GM12878 (cell line): ENCODE measurements around the gene PRKRA. TPM values are rescaled to one million over a fixed set of nuclear protein-coding genes. Genes with fewer than 3 reads are reported as not detected.
A peak's percentile ranks its signal among the peaks of the same experiment; 100 is the strongest.

ENCODE experiments used
- BMI1 ChIP-seq: fragments of 450-650 bp; IDR thresholded peaks from 2 replicates; pipeline ENCODE4 v1.6.1; 2016; ENCODE audit warnings: mild to moderate bottlenecking, moderate library complexity, borderline replicate concordance
- DPF2 ChIP-seq: fragments of 450-650 bp; IDR thresholded peaks from 2 replicates; pipeline ENCODE4 v1.6.1; 2017; ENCODE audit warnings: mild to moderate bottlenecking
- E4F1 ChIP-seq: fragments of 450-650 bp; IDR thresholded peaks from 2 replicates; pipeline ENCODE4 v1.6.1; 2018; ENCODE audit warnings: borderline replicate concordance, mild to moderate bottlenecking; ENCODE audit not compliant: partially characterized antibody
- EGR1 ChIP-seq, 2 experiments: IDR thresholded peaks; 1 replicate in 1 of 2; 2 replicates in 1 of 2; pipeline ENCODE4 v1.6.1; 2011 to 2012; ENCODE audit warnings: low read depth in 2 of 2, low read length in 2 of 2, borderline replicate concordance in 1 of 2, mild to moderate bottlenecking in 1 of 2, moderate library complexity in 1 of 2
- HCFC1 ChIP-seq: fragments of 150-350 bp; IDR thresholded peaks from 2 replicates; pipeline ENCODE4 v1.6.1; 2014; ENCODE audit warnings: low read length
- MAX ChIP-seq: IDR thresholded peaks from 2 replicates; pipeline ENCODE4 v1.6.1; 2012; ENCODE audit warnings: low read depth, low read length, improper control_type of control experiment
- NFYA ChIP-seq: IDR thresholded peaks from 2 replicates; pipeline ENCODE4 v1.6.1; 2011; ENCODE audit warnings: low read depth, mild to moderate bottlenecking, low read length, improper control_type of control experiment, borderline replicate concordance
- PAX5 ChIP-seq: IDR thresholded peaks from 2 replicates; pipeline ENCODE4 v1.6.1; 2011; ENCODE audit warnings: low read depth, low read length, borderline replicate concordance
- PAX8 ChIP-seq: fragments of 450-650 bp; IDR thresholded peaks from 2 replicates; pipeline ENCODE4 v1.6.1; 2017; ENCODE audit warnings: mild to moderate bottlenecking, moderate library complexity
- POLR2AphosphoS5 ChIP-seq: IDR thresholded peaks from 2 replicates; pipeline ENCODE4 v1.6.1; 2011; ENCODE audit warnings: mild to moderate bottlenecking, low read length, inconsistent platforms
- RELA ChIP-seq: fragments of 450-650 bp; IDR thresholded peaks from 2 replicates; pipeline ENCODE4 v1.8.0; 2014; ENCODE audit warnings: borderline replicate concordance; ENCODE audit not compliant: partially characterized antibody
- RUNX3 ChIP-seq: IDR thresholded peaks from 2 replicates; pipeline ENCODE4 v1.6.1; 2012; ENCODE audit warnings: low read length, inconsistent platforms
- SMC3 ChIP-seq: IDR thresholded peaks from 2 replicates; pipeline ENCODE4 v1.6.1; 2011; ENCODE audit warnings: low read length, improper control_type of control experiment, borderline replicate concordance
- WRNIP1 ChIP-seq: IDR thresholded peaks from 2 replicates; pipeline ENCODE4 v1.6.1; 2011; ENCODE audit warnings: low read depth, low read length, improper control_type of control experiment, borderline replicate concordance
- ZBTB11 ChIP-seq: fragments of 450-650 bp; formaldehyde crosslinking; IDR thresholded peaks from 2 replicates; pipeline ENCODE4 v1.5.0; 2022; ENCODE audit warnings: mild to moderate bottlenecking, missing genetic modification characterization
- polyA plus RNA-seq, 11 experiments: library from polyadenylated mRNA; depleted of rRNA in 4 of 11; unstranded in 6 of 11; stranded (reverse) in 5 of 11; fragments of >200 nt; fragmentation: Nextera tagmentation in 4 of 11; fragmentation: Illumina TruSeq in 1 of 11; extraction: Ambion mirVana in 4 of 11; extraction: Trizol in 1 of 11; gene quantifications; 1 replicate in 1 of 11; 2 replicates in 10 of 11; pipeline versions ENCODE4 v1.2.1 to v1.2.3, GENCODE V29; 2011 to 2016; ENCODE audit warnings: inconsistent platforms in 2 of 11, missing spikeins in 2 of 11, low read depth in 1 of 11
- total RNA-seq, 4 experiments: library from RNA; depleted of rRNA in 3 of 4; stranded (reverse); fragments of >200 nt in 3 of 4; fragmentation: Illumina TruSeq in 1 of 4; extraction: Trizol in 1 of 4; gene quantifications; 2 replicates each; pipeline versions ENCODE4 v1.2.1 to v1.2.3, GENCODE V29; 2013 to 2021
- TF ChIP-seq, protein P1 (sequence below): fragments of 150-350 bp; IDR thresholded peaks from 2 replicates; pipeline ENCODE4 v1.6.1; 2014; ENCODE audit warnings: mild to moderate bottlenecking, low read depth, low read length
- TF ChIP-seq, protein P2 (sequence below): IDR thresholded peaks from 2 replicates; pipeline ENCODE4 v1.6.1; 2012; ENCODE audit warnings: low read depth, low read length, improper control_type of control experiment
- TF ChIP-seq, protein P3 (sequence below): IDR thresholded peaks from 2 replicates; pipeline ENCODE4 v1.6.1; 2012; ENCODE audit warnings: low read length, inconsistent platforms

Gene PRKRA
- total and polyA plus RNA-seq, 10 of the 15 experiments (the other 5 are each of a cell fraction or from before 2014, with no cell fraction given) = 19.1 to 75.6 (median 51.7) TPM

- TF ChIP-seq, protein P1, sequence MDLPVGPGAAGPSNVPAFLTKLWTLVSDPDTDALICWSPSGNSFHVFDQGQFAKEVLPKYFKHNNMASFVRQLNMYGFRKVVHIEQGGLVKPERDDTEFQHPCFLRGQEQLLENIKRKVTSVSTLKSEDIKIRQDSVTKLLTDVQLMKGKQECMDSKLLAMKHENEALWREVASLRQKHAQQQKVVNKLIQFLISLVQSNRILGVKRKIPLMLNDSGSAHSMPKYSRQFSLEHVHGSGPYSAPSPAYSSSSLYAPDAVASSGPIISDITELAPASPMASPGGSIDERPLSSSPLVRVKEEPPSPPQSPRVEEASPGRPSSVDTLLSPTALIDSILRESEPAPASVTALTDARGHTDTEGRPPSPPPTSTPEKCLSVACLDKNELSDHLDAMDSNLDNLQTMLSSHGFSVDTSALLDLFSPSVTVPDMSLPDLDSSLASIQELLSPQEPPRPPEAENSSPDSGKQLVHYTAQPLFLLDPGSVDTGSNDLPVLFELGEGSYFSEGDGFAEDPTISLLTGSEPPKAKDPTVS = no peak
- TF ChIP-seq HCFC1 (peak; percentile 21; the same call in 1 of the 2 replicates), RUNX3 (no peak), ZBTB11 (CRISPR knock-in tag) (no peak), SMC3 (no peak), DPF2 (peak; percentile 94; the same call in 1 of the 2 replicates), E4F1 (no peak), PAX8 (no peak), WRNIP1 (no peak), NFYA (no peak), BMI1 (no peak), EGR1 (IDR thresholded peaks at IDR 0.05; ENCODE audit: borderline replicate concordance in 1 of 2, low read depth in 2 of 2, low read length in 2 of 2) (no peak), POLR2AphosphoS5 (peak; percentile 55; the same call in 1 of the 2 replicates), PAX5 (no peak), RELA (no peak), MAX (no peak)
- TF ChIP-seq, protein P2, sequence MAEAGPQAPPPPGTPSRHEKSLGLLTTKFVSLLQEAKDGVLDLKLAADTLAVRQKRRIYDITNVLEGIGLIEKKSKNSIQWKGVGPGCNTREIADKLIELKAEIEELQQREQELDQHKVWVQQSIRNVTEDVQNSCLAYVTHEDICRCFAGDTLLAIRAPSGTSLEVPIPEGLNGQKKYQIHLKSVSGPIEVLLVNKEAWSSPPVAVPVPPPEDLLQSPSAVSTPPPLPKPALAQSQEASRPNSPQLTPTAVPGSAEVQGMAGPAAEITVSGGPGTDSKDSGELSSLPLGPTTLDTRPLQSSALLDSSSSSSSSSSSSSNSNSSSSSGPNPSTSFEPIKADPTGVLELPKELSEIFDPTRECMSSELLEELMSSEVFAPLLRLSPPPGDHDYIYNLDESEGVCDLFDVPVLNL = no peak
- TF ChIP-seq, protein P3, sequence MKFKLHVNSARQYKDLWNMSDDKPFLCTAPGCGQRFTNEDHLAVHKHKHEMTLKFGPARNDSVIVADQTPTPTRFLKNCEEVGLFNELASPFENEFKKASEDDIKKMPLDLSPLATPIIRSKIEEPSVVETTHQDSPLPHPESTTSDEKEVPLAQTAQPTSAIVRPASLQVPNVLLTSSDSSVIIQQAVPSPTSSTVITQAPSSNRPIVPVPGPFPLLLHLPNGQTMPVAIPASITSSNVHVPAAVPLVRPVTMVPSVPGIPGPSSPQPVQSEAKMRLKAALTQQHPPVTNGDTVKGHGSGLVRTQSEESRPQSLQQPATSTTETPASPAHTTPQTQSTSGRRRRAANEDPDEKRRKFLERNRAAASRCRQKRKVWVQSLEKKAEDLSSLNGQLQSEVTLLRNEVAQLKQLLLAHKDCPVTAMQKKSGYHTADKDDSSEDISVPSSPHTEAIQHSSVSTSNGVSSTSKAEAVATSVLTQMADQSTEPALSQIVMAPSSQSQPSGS = no peak
Measured at GRCh38 chr2:178450524-178450773, 526 bp downstream of the PRKRA start (continued).
